ENCODE results near the gene PCLO.
"Not testable (repeated sequence)": the region's sequence is repeated elsewhere in the genome, so short reads cannot be mapped to it uniquely, and the experiment has no call there.

Gene PCLO

GRCh38 chr7:82964150-82964882 is 198.4 kb downstream of the PCLO start:
- no peak for DNase-seq (ENCODE audit: low read depth in 3 of 3, low spot score in 1 of 3)

DNA sequence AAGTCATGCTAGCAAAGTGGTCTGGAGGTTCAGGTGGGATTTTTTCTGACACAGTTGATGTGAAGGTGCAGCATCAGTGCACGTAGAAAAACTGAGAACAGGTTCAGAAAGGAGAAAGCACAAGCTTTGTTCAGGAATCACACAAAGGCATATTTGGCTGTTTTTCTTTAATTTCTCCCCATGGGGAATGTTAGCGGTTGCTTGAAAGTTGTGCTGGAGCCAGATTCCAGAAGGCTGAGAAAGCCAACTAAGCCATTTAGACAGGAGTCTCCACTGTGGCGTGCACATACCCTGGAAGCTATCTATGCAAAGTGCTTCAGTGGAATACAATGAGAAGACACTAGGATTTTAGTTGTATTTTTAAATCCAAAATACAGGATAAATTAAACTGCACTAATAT is 201.4 kb downstream of the PCLO start:
- no peak for DNase-seq (ENCODE audit: low read depth in 3 of 3, low spot score in 1 of 3)

- DNase-seq (ENCODE audit: low read depth in 3 of 3, low spot score in 1 of 3): no peak
Measured at GRCh38 chr7:82959528-82959927, 203.2 kb downstream of the PCLO start.

GRCh38 chr7:82957521-82957920 is 205.2 kb downstream of the PCLO start:
- no peak for DNase-seq (ENCODE audit: low read depth in 3 of 3, low spot score in 1 of 3)

DNA sequence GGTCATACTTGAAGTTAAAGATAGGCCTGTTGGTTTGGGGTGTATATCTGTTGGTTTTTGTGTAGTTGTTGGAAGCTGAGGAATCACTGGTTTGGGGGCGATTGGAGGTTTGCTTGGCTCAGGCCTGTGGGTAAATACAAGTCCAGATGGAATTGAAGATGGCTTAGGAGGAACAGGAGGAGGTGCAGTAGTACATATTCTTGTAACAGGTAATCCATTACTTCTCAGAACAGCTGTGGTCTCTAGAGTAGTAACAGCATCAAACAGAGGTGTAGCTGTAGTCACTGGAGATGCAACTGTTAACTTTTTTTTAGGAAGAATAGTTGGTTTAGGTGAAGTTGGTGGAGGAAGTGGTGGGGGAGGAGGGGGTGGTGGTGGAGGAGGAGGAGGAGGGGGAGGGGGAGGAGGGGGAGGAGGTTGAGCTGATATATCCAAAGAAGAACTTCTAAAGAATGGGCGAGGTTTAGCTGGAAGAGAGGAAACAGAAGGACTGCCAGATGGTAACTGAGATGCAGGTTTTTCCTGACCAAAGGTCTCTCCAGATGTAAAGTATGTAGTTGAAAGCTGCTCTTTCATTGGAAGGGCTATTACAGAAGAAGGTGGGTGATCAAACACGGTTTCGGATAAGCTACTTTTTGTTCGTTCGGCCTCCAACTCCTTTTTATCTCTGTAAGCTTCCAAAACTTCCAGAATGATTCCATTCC is 209.2 kb downstream of the PCLO start:
- DNase-seq (ENCODE audit: low read depth in 3 of 3, low spot score in 1 of 3): no peak

DNA sequence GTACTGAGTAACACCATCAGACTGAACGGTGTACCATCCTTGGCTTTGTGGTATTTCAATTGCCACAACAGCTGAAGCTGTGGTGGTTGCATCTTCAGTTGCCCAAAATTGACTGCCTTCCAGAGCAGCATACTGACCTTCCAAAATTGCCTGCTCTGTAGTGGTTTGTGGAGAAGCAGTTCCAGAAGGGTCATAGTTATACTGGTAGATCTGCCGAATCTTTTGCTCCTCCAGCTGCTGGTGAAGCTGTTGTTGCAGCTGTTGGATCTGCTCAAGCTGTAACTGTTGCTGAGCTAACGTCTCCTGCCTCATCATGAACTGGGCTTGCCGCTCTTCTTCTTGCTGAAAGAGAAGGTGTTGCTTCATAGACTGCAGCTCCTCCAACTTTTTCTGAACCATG is 212.2 kb downstream of the PCLO start:
- DNase-seq (ENCODE audit: low read depth in 3 of 3, low spot score in 1 of 3): no peak

DNA sequence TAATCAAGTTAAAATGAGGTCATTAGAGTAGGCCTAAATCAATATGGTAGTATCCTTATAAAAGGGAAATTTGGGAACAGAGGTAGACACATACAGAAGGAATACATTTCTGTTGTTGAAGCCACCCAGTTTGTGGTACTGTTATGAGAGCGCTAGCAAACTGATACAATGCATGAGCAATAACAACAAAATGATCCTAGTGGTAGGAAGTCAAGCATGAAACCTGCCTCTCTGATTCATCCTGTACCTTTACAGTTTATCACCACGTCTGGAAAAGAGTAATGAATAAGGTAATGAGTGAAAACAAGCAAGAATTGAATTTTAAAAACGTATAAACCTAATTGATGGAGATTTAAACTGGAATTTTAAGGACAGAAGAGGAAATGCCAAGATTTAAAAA is 217.2 kb downstream of the PCLO start:
- DNase-seq (ENCODE audit: low read depth in 3 of 3, low spot score in 1 of 3): no peak

DNA sequence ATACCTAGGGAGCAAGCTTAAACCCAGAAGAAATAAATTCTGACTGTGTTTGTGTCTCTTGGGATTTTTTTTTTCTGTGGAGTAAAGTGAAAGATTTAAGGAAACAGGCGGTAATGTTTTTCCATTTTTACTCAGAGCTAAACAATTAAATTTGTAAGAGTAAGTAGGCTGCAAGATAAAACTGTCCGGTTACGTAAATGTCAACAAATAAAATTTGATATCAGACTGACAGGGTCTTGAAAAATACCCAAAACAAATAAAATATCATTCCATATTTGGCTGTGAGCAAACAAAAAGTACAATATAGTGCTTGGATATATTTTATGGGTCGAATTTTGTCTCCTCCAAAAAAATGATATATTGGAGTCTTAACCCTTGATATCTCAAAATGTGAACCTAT is 217.6 kb downstream of the PCLO start:
- no peak for DNase-seq (ENCODE audit: low read depth in 3 of 3, low spot score in 1 of 3)

DNA sequence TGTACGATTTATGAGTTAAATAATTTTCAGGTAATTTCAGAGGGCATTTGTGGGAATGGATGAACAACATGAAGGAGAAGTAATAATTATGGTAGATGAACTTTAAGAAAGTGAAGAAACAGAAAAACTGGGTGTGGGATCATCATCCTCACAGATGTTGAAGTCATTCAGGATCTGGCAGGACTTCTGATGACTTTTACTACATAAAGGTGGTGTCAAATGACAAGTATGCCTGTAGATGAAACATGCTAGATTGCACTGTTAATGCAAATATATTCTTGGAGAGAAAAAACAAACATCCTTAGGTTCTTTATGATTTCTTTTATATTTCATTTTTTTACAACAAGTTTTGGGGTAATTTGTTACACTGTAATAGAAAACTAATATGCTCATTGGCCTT is 230.2 kb downstream of the PCLO start:
- no peak for DNase-seq (ENCODE audit: low read depth in 3 of 3, low spot score in 1 of 3)

DNA sequence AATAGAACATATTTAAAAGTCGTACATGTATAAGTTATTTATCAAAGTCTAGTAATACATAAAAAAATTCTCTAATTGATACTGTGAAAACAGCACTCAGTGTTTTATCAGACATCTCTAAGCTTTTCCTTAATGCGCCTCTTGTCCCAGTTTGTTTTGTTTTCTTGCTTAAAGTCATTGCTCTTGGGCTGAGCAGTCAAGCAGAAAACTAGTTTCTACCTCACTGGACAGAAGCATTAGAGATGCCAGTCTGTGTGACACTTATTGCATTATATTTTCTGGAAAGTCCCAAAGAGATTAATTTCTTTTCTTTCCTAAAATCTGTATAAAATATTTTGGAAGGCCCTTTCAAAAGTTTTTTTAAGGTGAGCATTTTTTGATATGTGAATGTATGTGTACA is 236.2 kb downstream of the PCLO start:
- no peak for DNase-seq (ENCODE audit: low read depth in 3 of 3, low spot score in 1 of 3)

DNA sequence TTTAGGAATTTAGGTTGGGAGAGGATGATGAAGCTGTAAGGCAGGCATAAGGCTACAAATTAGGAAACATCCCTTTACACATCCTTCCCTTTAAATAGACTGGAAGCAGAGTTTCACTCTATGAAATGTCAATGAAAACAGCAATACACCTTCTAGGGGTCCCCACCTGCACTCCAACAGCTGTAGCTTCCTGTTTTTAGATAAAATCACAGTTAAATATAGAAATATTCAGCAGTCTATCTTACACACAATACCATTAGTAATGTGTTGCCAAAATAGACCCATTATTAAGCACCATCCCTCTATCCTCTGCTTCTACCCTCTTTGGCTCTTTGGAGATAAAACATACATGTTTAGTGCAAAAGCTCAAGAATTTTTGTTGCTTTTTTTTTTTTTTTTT is 237.4 kb downstream of the PCLO start:
- DNase-seq (ENCODE audit: low read depth in 3 of 3, low spot score in 1 of 3): no peak

- DNase-seq (ENCODE audit: low read depth in 3 of 3, low spot score in 1 of 3): no peak
Measured at GRCh38 chr7:82906502-82906901, 256.2 kb downstream of the PCLO start.

GRCh38 chr7:82904871-82905270 is 257.8 kb downstream of the PCLO start:
- no peak for DNase-seq (ENCODE audit: low read depth in 3 of 3, low spot score in 1 of 3)

- DNase-seq (ENCODE audit: low read depth in 3 of 3, low spot score in 1 of 3): not testable (repeated sequence)
Measured at GRCh38 chr7:82901098-82901497, 261.6 kb downstream of the PCLO start.

DNA sequence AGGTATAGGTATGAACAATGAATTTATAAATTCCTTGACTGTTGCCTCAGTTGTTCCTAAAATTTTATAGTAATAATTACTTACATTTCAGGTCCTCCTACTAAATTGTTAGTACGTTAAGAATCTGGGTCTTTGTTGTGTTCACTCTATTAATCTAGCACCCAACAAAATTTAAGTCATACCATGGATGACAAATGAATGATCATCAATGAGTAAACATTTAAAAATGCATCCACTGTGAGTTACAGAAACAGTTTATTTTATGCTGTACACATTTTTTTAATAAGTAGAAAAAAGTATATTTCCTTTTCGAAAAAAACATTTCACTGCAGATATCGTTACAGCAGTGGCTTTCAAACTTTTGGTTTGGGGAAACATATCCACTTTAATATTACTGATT is 265.2 kb downstream of the PCLO start:
- no peak for DNase-seq (ENCODE audit: low read depth in 3 of 3, low spot score in 1 of 3)

DNA sequence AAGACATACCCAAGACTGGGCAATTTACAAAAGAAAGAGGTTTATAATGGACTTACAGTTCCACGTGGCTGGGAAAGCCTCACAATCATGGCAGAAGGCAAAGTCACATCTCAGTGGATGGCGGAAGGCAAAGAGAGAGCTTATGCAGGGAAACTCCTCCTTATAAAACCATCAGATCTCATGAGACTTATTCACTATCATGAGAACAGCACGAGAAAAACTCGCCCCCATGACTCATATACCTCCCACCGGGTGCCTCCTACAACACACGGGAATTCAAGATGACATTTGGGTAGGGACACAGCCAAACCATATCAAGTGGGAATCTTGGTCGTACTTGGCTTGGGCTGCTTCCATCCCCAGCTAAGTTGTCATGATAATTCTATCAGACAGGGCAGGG is 268.3 kb downstream of the PCLO start:
- not testable (repeated sequence) for DNase-seq (ENCODE audit: low read depth in 3 of 3, low spot score in 1 of 3)

GRCh38 chr7:82886324-82886723 is 276.4 kb downstream of the PCLO start:
- no peak for DNase-seq (ENCODE audit: low read depth in 3 of 3, low spot score in 1 of 3)

DNA sequence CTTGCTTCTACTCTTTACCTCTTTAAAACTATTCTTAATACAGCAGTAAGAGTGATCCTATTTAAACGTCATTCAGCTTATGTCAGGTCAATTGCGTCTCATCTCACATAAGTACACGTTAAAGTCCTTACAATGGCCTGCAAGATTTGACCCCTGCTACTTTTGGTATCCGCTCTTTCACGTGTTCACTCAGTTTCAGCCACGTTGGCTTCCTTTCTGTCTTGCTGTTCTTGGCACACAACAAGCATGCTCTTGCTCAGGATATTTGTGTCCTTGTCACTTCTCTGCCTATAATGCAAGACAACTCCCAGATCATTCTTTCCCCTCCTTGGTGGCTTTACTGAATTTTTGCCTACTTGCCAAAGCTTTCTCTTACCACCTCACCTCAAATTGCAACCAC is 296.8 kb downstream of the PCLO start:
- no peak for DNase-seq (ENCODE audit: low read depth in 3 of 3, low spot score in 1 of 3)

- DNase-seq (ENCODE audit: low read depth in 3 of 3, low spot score in 1 of 3): no peak
Measured at GRCh38 chr7:82859106-82859850, 303.4 kb downstream of the PCLO start.

GRCh38 chr7:82851121-82851520 is 311.6 kb downstream of the PCLO start:
- DNase-seq (ENCODE audit: low read depth in 3 of 3, low spot score in 1 of 3): no peak

GRCh38 chr7:82841828-82842227 is 320.9 kb downstream of the PCLO start:
- no peak for DNase-seq (ENCODE audit: low read depth in 3 of 3, low spot score in 1 of 3)

DNA sequence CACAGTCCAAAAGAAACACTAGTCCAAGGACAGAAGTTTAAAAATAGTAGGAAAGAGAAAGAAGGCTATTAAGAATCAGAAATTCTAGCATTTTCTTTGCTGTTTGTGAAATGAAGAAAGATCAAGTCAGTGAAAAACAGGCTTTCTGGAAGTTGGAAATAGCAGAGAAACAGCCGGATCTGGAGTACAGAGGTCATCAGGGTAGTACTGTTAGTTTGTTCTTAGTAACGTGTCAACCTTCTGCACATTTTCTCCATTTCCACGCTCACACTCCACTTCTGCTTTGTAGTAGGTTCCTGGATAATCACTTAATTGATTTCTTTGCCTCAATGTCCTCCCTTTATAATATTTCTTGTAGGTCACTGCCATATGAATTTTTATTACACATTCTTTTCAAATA is 322.6 kb downstream of the PCLO start:
- no peak for DNase-seq (ENCODE audit: low read depth in 3 of 3, low spot score in 1 of 3)

Measured in stimulated activated CD4-positive, alpha-beta T cell treated with anti-CD3 and anti-CD28 coated beads, TNF-alpha, amount 100 ng/mL, for 1 hour (primary cell).